Esophagus squamous epithelium (tissue), 5 donors: ENCODE data around the gene NEUROD1. TPM values are rescaled to one million over a fixed set of nuclear protein-coding genes. Genes with fewer than 3 reads are reported as not detected.

Source experiments
- DNase-seq: peaks from one replicate; lab custom pipeline; 2025; lab: John Stamatoyannopoulos, UW
- H3K27ac ChIP-seq, 4 donors: fragments of 200-600 bp; sonication (generic); one replicate each; pipeline ENCODE4 v1.5.1; 2016 to 2019; ENCODE audit warnings: mild to moderate bottlenecking in 1 of 4
- H3K27me3 ChIP-seq, 4 donors: fragments of 200-600 bp; sonication (generic); 1 replicate in 3 of 4; 2 replicates in 1 of 4; pipeline versions ENCODE4 v1.5.1 to v1.6.0; 2017 to 2021; ENCODE audit warnings: antibody characterized with exemption in 1 of 4
- H3K36me3 ChIP-seq, 3 donors: fragments of 200-600 bp; sonication (generic); one replicate each; pipeline ENCODE4 v1.5.1; 2016 to 2019
- H3K4me1 ChIP-seq, 3 donors: fragments of 200-600 bp; sonication (generic); one replicate each; pipeline ENCODE4 v1.5.1; 2017 to 2019
- H3K4me3 ChIP-seq, 4 donors: fragments of 200-600 bp; sonication (generic); 1 replicate in 3 of 4; 2 replicates in 1 of 4; pipeline ENCODE4 v1.5.1; 2016 to 2019; ENCODE audit warnings: mild to moderate bottlenecking in 2 of 4, moderate library complexity in 1 of 4
- H3K9me3 ChIP-seq, 3 donors: fragments of 200-600 bp; sonication (generic); one replicate each; pipeline ENCODE4 v1.5.1; 2016 to 2019
- CTCF ChIP-seq, 6 experiments: fragments of 450-650 bp in 4 of 6; fragments of 200-600 bp in 2 of 6; sonication (generic) in 2 of 6; IDR thresholded peaks; one replicate each; pipeline ENCODE4 v1.5.1; 2016 to 2019; ENCODE audit warnings: antibody characterized with exemption in 6 of 6, mild to moderate bottlenecking in 4 of 6, moderate library complexity in 4 of 6
- POLR2A ChIP-seq, 4 donors: fragments of 450-650 bp; IDR thresholded peaks; one replicate each; pipeline ENCODE4 v1.6.1; 2017; ENCODE audit warnings: antibody characterized with exemption in 4 of 4, mild to moderate bottlenecking in 4 of 4, moderate library complexity in 3 of 4
- WGBS, 2 donors: methylation state at CpG; one replicate each; pipeline ENCODE4 v1.1.5; 2018; 5-methylcytosine and 5-hydroxymethylcytosine counted together
- intact Hi-C: fragments of 100-400 bp; cut with DNase I; formaldehyde crosslinking; loops from one replicate; pipeline ENCODE4 v1.15.0; 2022
- total RNA-seq, 4 donors: library from RNA; depleted of rRNA; stranded (reverse); fragments of >200 nt; gene quantifications; one replicate each; pipeline ENCODE4 v1.1.0, GENCODE V29; 2016
- donor health status: DM: yes; HTN: yes; CAD: no.

NEUROD1 gene
- total RNA-seq, 4 donors from 2014 or later = not detected

- no peak for DNase-seq
- Histone ChIP-seq H3K4me3 (no peak overlapping the region), H3K4me1 (no peaks in the 10 kb centered on the region), H3K9me3 (no peaks in the 10 kb centered on the region), H3K27ac (no peak overlapping the region), H3K36me3 (no peaks in the 10 kb centered on the region), H3K27me3 (no peaks in the 10 kb centered on the region)
- intact Hi-C loops = no loop called here
- 59 to 74% methylated on average over 2 to 4 of the region's 4 CpGs for WGBS, 2 donors
- TF ChIP-seq CTCF (IDR thresholded peaks at IDR 0.05) (no peak), POLR2A (IDR thresholded peaks at IDR 0.05) (no peak)
Observed at GRCh38 chr2:181632733-181633401, 47.5 kb downstream of the NEUROD1 start.

- H3K4me3 ChIP-seq = no peak overlapping the region
- no peaks in the 10 kb centered on the region for H3K9me3 ChIP-seq
- TF ChIP-seq POLR2A (IDR thresholded peaks at IDR 0.05) (no peak), CTCF (IDR thresholded peaks at IDR 0.05) (no peak)
- DNase-seq = no peak
- peaks cover 0 to 7% (median 0%) of the 10 kb centered on the region in 4 donors for H3K27me3 ChIP-seq
- no peak overlapping the region for H3K27ac ChIP-seq
- intact Hi-C loops = no loop called here
- no peaks in the 10 kb centered on the region for H3K4me1 ChIP-seq
- 72 to 73% methylated on average over 3 of the region's 3 CpGs for WGBS, 2 donors
- no peaks in the 10 kb centered on the region for H3K36me3 ChIP-seq
Observed at GRCh38 chr2:181628590-181629585, 51.4 kb downstream of the NEUROD1 start.

GRCh38 chr2:181627545-181627944, 52.8 kb downstream of the NEUROD1 start:
- Histone ChIP-seq H3K4me3 (no peak overlapping the region), H3K27ac (no peak overlapping the region), H3K36me3 (no peaks in the 10 kb centered on the region), H3K27me3 (peaks cover 0 to 7% (median 0%) of the 10 kb centered on the region in 4 donors), H3K9me3 (no peaks in the 10 kb centered on the region), H3K4me1 (no peaks in the 10 kb centered on the region)
- no peak for DNase-seq
- intact Hi-C loops = no loop called here
- TF ChIP-seq POLR2A (IDR thresholded peaks at IDR 0.05) (no peak), CTCF (IDR thresholded peaks at IDR 0.05) (no peak)
- 65 to 75% methylated on average over 3 of the region's 3 CpGs for WGBS, 2 donors

GRCh38 chr2:181626671-181627070, 53.6 kb downstream of the NEUROD1 start:
- peaks cover 0 to 7% (median 0%) of the 10 kb centered on the region in 4 donors for H3K27me3 ChIP-seq
- no peak overlapping the region for H3K4me3 ChIP-seq
- intact Hi-C loops = no loop called here
- no peaks in the 10 kb centered on the region for H3K36me3 ChIP-seq
- TF ChIP-seq POLR2A (IDR thresholded peaks at IDR 0.05) = no peak
- no peak for TF ChIP-seq CTCF (IDR thresholded peaks at IDR 0.05)
- H3K4me1 ChIP-seq = no peaks in the 10 kb centered on the region
- no peak for DNase-seq
- no peak overlapping the region for H3K27ac ChIP-seq
- no peaks in the 10 kb centered on the region for H3K9me3 ChIP-seq

Other genes with a start within 250 kb of the NEUROD1 start
- gene ITGA4, start 223.1 kb downstream of the NEUROD1 start, total RNA-seq = 1 to 10 TPM; 1.6 to 9.0 (median 6.4) TPM
- under 1 TPM in 1 of 4 donors, not detected in 3; 0.15 TPM for gene CERKL, start 23.4 kb downstream of the NEUROD1 start, total RNA-seq
- gene ITPRID2, start 211.2 kb upstream of the NEUROD1 start, total RNA-seq = 10 to 100 TPM; 20.1 to 69.2 (median 60.1) TPM